Skin epidermis (tissue), 12 donors: ENCODE results near the gene ARL15.
A peak's percentile ranks its signal among the peaks of the same experiment; 100 is the strongest.
"Not testable (repeated sequence)": the region's sequence is repeated elsewhere in the genome, so short reads cannot be mapped to it uniquely, and the experiment has no call there.

Source experiments
- H3K27ac ChIP-seq, 21 experiments: fragments of 200-600 bp; sonication (generic) in 11 of 21; one replicate each; pipeline ENCODE4 v1.5.0; 2020; ENCODE audit warnings: mild to moderate bottlenecking in 3 of 21, inconsistent platforms in 2 of 21, moderate library complexity in 2 of 21
- H3K4me3 ChIP-seq, 7 experiments: fragments of 200-600 bp; sonication (generic) in 2 of 7; one replicate each; pipeline ENCODE4 v1.5.0; 2020; ENCODE audit warnings: inconsistent platforms in 2 of 7, mild to moderate bottlenecking in 2 of 7, moderate library complexity in 1 of 7

ARL15 gene

GRCh38 chr5:54310433-54311175 is at the start of gene ARL15:
Gene ARL15, minus strand, starts transcription at chr5:54310573.
- peak within 1 kb of the TSS; percentile 63 to 97 (median 84) for H3K4me3 ChIP-seq
- H3K27ac ChIP-seq: peak within 1 kb of the TSS; percentile 42 to 97 (median 86)

GRCh38 chr5:54360089-54360488 is 49.7 kb upstream of the ARL15 start:
- Histone ChIP-seq H3K4me3 (no peak overlapping the region), H3K27ac (peak overlapping the region in 8 of 21 experiments; percentile 30 to 82 (median 44))

- Histone ChIP-seq H3K27ac (no peak overlapping the region), H3K4me3 (no peak overlapping the region)
Observed at GRCh38 chr5:54357408-54358058, 47.2 kb upstream of the ARL15 start.

- H3K27ac ChIP-seq, H3K4me3 ChIP-seq: not testable (repeated sequence)
Observed at GRCh38 chr5:54353933-54354564, 43.7 kb upstream of the ARL15 start.

GRCh38 chr5:54352580-54352979 is 42.2 kb upstream of the ARL15 start:
- not testable (repeated sequence) for H3K27ac ChIP-seq, H3K4me3 ChIP-seq

GRCh38 chr5:54347221-54347865 is 37.0 kb upstream of the ARL15 start:
- Histone ChIP-seq H3K4me3 (no peak overlapping the region), H3K27ac (no peak overlapping the region)

- H3K4me3 ChIP-seq: no peak overlapping the region
- H3K27ac ChIP-seq: no peak overlapping the region
Observed at GRCh38 chr5:54344653-54345052, 34.3 kb upstream of the ARL15 start.

- no peak overlapping the region for H3K27ac ChIP-seq
- H3K4me3 ChIP-seq: no peak overlapping the region
Observed at GRCh38 chr5:54341971-54342370, 31.6 kb upstream of the ARL15 start.

- Histone ChIP-seq H3K4me3 (no peak overlapping the region), H3K27ac (no peak overlapping the region)
Observed at GRCh38 chr5:54337523-54337922, 27.1 kb upstream of the ARL15 start.

GRCh38 chr5:54332720-54333119 is 22.3 kb upstream of the ARL15 start:
- Histone ChIP-seq H3K27ac (no peak overlapping the region), H3K4me3 (no peak overlapping the region)

- Histone ChIP-seq H3K4me3 (no peak overlapping the region), H3K27ac (peak overlapping the region in 1 of 21 experiments; percentile 22)
Observed at GRCh38 chr5:54329731-54330709, 19.6 kb upstream of the ARL15 start.

- H3K27ac ChIP-seq: no peak overlapping the region
Observed at GRCh38 chr5:54326662-54327270, 16.4 kb upstream of the ARL15 start.

GRCh38 chr5:54325610-54326311 is 15.4 kb upstream of the ARL15 start:
- Histone ChIP-seq H3K4me3 (no peak overlapping the region), H3K27ac (no peak overlapping the region)

More at GRCh38 chr5:54326662-54327270, 16.4 kb upstream of the ARL15 start:
- no peak overlapping the region for H3K4me3 ChIP-seq

- Histone ChIP-seq H3K27ac (no peak overlapping the region), H3K4me3 (no peak overlapping the region)
Observed at GRCh38 chr5:54325272-54325609, 14.9 kb upstream of the ARL15 start.

- no peak overlapping the region for H3K4me3 ChIP-seq
- no peak overlapping the region for H3K27ac ChIP-seq
Observed at GRCh38 chr5:54324651-54325271, 14.4 kb upstream of the ARL15 start.

- H3K4me3 ChIP-seq: no peak overlapping the region
- no peak overlapping the region for H3K27ac ChIP-seq
Observed at GRCh38 chr5:54323495-54323894, 13.1 kb upstream of the ARL15 start.

- Histone ChIP-seq H3K27ac (peak overlapping the region in 1 of 21 experiments; percentile 32), H3K4me3 (no peak overlapping the region)
Observed at GRCh38 chr5:54320256-54320655, 9.9 kb upstream of the ARL15 start.
